GM21576 (cell line): ENCODE measurements around the gene GPC6.
"Not testable (repeated sequence)": the region's sequence is repeated elsewhere in the genome, so short reads cannot be mapped to it uniquely, and the experiment has no call there.

Experiments used
- ATAC-seq: cut with Tn5 transposase; IDR thresholded peaks from one replicate; pipeline ENCODE4 v1.9.1; 2021; ENCODE audit warnings: mild to moderate bottlenecking, moderate library complexity; ENCODE audit not compliant: unreplicated experiment

The GPC6 gene

GRCh38 chr13:93316841-93317240, 90.2 kb downstream of the GPC6 start:
- ATAC-seq: no peak

- ATAC-seq: no peak
Observed at GRCh38 chr13:93318534-93319254, 92.1 kb downstream of the GPC6 start.

- ATAC-seq: no peak
Observed at GRCh38 chr13:93320942-93321341, 94.3 kb downstream of the GPC6 start.

- not testable (repeated sequence) for ATAC-seq
Observed at GRCh38 chr13:93323880-93324279, 97.3 kb downstream of the GPC6 start.

- ATAC-seq: no peak
Observed at GRCh38 chr13:93325303-93326233, 99.0 kb downstream of the GPC6 start.

- ATAC-seq: no peak
Observed at GRCh38 chr13:93326234-93326811, 99.7 kb downstream of the GPC6 start.

- ATAC-seq: no peak
Observed at GRCh38 chr13:93328943-93329342, 102.3 kb downstream of the GPC6 start.

- no peak for ATAC-seq
Observed at GRCh38 chr13:93336728-93337127, 110.1 kb downstream of the GPC6 start.

- ATAC-seq: no peak
Observed at GRCh38 chr13:93338030-93338429, 111.4 kb downstream of the GPC6 start.

- ATAC-seq: no peak
Observed at GRCh38 chr13:93338906-93339305, 112.3 kb downstream of the GPC6 start.

GRCh38 chr13:93339550-93339949, 112.9 kb downstream of the GPC6 start:
- ATAC-seq: no peak

GRCh38 chr13:93341517-93341916, 114.9 kb downstream of the GPC6 start:
- no peak for ATAC-seq

- ATAC-seq: no peak
Observed at GRCh38 chr13:93343097-93343496, 116.5 kb downstream of the GPC6 start.

- no peak for ATAC-seq
Observed at GRCh38 chr13:93344048-93344705, 117.6 kb downstream of the GPC6 start.

GRCh38 chr13:93345024-93345423, 118.4 kb downstream of the GPC6 start:
- ATAC-seq: no peak

- no peak for ATAC-seq
Observed at GRCh38 chr13:93345770-93346169, 119.2 kb downstream of the GPC6 start.

- no peak for ATAC-seq
Observed at GRCh38 chr13:93352616-93353015, 126.0 kb downstream of the GPC6 start.

GRCh38 chr13:93355094-93355493, 128.5 kb downstream of the GPC6 start:
- ATAC-seq: no peak

GRCh38 chr13:93356469-93356868, 129.9 kb downstream of the GPC6 start:
- ATAC-seq: no peak

GRCh38 chr13:93360021-93360420, 133.4 kb downstream of the GPC6 start:
- ATAC-seq: no peak

GRCh38 chr13:93361703-93362102, 135.1 kb downstream of the GPC6 start:
- ATAC-seq: no peak
